ENCODE measurements around the gene PJA2. TPM values are rescaled to one million over a fixed set of nuclear protein-coding genes. Genes with fewer than 3 reads are reported as not detected.

Gene PJA2
- total and polyA plus RNA-seq, 2 donors (not counting 3 experiments of a cell fraction or from before 2014, with no cell fraction given), result 24.4 to 64.9 TPM

DNA sequence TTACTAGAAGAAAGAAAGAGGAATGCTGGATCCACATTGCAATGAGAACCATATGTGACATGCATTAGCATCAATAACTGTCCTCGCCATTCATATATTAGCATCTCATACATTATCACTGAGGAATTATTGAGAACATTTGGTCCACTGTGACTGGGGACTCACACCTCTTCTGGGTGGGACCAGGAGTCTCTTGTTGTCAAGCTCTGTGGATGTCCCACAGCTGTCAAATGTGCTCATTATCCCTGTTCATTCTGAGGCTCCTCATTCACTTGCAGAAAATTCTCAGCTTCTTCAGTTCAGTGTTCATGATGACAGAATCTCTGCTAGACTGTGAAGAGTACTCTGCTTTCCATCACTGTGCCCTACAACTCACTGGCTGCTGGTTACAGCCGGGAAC is 109.4 kb downstream of the PJA2 start:
- Histone ChIP-seq H3K4me2 (ENCODE audit: insufficient read depth, low read length) (no peak overlapping the region), H3K4me3 (replicated peaks in 1 of 3; ENCODE audit: insufficient read depth in 1 of 3, low read depth in 1 of 3, low read length in 3 of 3) (no peak overlapping the region), H3K79me2 (ENCODE audit: control insufficient read depth, insufficient read depth, low read length) (no peaks in the 10 kb centered on the region), H3K27me3 (ENCODE audit: control insufficient read depth in 2 of 2, insufficient read depth in 2 of 2, low read length in 2 of 2) (peaks cover 0 to 7% of the 10 kb centered on the region in 2 experiments), H3K9ac (replicated peaks; ENCODE audit: extremely low read depth, insufficient read depth, low read length) (no peak overlapping the region), H3K36me3 (ENCODE audit: control insufficient read depth in 2 of 2, extremely low read depth in 1 of 2, insufficient read depth in 2 of 2, low read length in 2 of 2) (no peaks in the 10 kb centered on the region), H2AFZ (ENCODE audit: low read depth, low read length) (no peak overlapping the region), H3K9me3 (replicated peaks; ENCODE audit: control insufficient read depth, insufficient read depth, low read length) (no peaks in the 10 kb centered on the region), H4K20me1 (replicated peaks; ENCODE audit: control insufficient read depth, extremely low read depth, insufficient read depth, low read length) (no peaks in the 10 kb centered on the region), H3K27ac (ENCODE audit: insufficient read depth, low read depth, low read length) (no peak overlapping the region), H3K4me1 (ENCODE audit: control insufficient read depth, extremely low read depth, insufficient read depth, low read length) (no peaks in the 10 kb centered on the region), H3K9me1 (replicated peaks; ENCODE audit: control insufficient read depth, extremely low read depth, insufficient read depth, low read length) (no peaks in the 10 kb centered on the region)
- ChIA-PET POLR2A (no interaction called here), CTCF (interaction anchor here (1.0 kb wide), 1 partner anchor 10 kb away, joined by 3 read pairs; no protein-coding TSS in a partner anchor)
- dilution Hi-C loops (cut with MboI; ENCODE audit: extremely low pct_ligation_motif_present, low sequenced_read_pairs) (no loop called here), intact Hi-C loops (cut with micrococcal nuclease) (no loop called here)
- no peak for TF ChIP-seq POLR2A (IDR thresholded peaks at IDR 0.05; ENCODE audit: low read depth, low read length)
- no peak for TF ChIP-seq EZH2 (IDR thresholded peaks at IDR 0.05; ENCODE audit: borderline replicate concordance, low read depth, low read length, severe bottlenecking)
- TF ChIP-seq JUN (IDR thresholded peaks at IDR 0.05; ENCODE audit: borderline replicate concordance, insufficient read depth, insufficient read length, low read depth), result no peak
- TF ChIP-seq GATA2 (IDR thresholded peaks at IDR 0.05; ENCODE audit: insufficient read depth, insufficient read length, low read depth, low read length), result no peak
- TF ChIP-seq MYC (IDR thresholded peaks at IDR 0.05; ENCODE audit: low read depth, low read length), result no peak
- TF ChIP-seq, protein P1, sequence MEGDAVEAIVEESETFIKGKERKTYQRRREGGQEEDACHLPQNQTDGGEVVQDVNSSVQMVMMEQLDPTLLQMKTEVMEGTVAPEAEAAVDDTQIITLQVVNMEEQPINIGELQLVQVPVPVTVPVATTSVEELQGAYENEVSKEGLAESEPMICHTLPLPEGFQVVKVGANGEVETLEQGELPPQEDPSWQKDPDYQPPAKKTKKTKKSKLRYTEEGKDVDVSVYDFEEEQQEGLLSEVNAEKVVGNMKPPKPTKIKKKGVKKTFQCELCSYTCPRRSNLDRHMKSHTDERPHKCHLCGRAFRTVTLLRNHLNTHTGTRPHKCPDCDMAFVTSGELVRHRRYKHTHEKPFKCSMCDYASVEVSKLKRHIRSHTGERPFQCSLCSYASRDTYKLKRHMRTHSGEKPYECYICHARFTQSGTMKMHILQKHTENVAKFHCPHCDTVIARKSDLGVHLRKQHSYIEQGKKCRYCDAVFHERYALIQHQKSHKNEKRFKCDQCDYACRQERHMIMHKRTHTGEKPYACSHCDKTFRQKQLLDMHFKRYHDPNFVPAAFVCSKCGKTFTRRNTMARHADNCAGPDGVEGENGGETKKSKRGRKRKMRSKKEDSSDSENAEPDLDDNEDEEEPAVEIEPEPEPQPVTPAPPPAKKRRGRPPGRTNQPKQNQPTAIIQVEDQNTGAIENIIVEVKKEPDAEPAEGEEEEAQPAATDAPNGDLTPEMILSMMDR (IDR thresholded peaks at IDR 0.05; ENCODE audit: extremely low read depth in 1 of 2, insufficient read depth in 1 of 2, low read depth in 1 of 2, low read length in 2 of 2), result no peak
- no peak for TF ChIP-seq MAX (IDR thresholded peaks at IDR 0.05; ENCODE audit: insufficient read depth, insufficient read length)
- TF ChIP-seq FOS (IDR thresholded peaks at IDR 0.05; ENCODE audit: borderline replicate concordance, insufficient read depth, low read length), result no peak
- TF ChIP-seq POLR2AphosphoS5 (IDR thresholded peaks at IDR 0.05; ENCODE audit: insufficient read depth, low read depth, low read length), result no peak
- no TSS peak for BruUV-seq (replicated peaks)
- DNase-seq (ENCODE audit: low read depth, low spot score) (no peak), FAIRE-seq (no peak)

All from endothelial cell of umbilical vein (primary cell).